NT2/D1 (cell line): Measurements from ENCODE around the gene ZBTB42.

Source experiments
- DNase-seq: peaks from one replicate; pipeline ENCODE4 v3.0.0-alpha.2; 2011; ENCODE audit warnings: low read depth, low spot score
- H3K27me3 ChIP-seq: 2 replicates; pipeline ENCODE4 v1.6.0; 2011; ENCODE audit warnings: mild to moderate bottlenecking; ENCODE audit not compliant: insufficient read length, insufficient read depth
- H3K36me3 ChIP-seq: 2 replicates; pipeline ENCODE4 v1.6.1; 2011; ENCODE audit warnings: mild to moderate bottlenecking, low read length, mixed read lengths; ENCODE audit not compliant: insufficient read depth, insufficient read length
- H3K4me1 ChIP-seq: 2 replicates; pipeline ENCODE4 v1.5.1; 2011; ENCODE audit not compliant: insufficient read depth, insufficient read length
- H3K4me3 ChIP-seq: 2 replicates; pipeline ENCODE4 v1.5.1; 2011; ENCODE audit warnings: low read depth; ENCODE audit not compliant: insufficient read length
- H3K9ac ChIP-seq: 2 replicates; pipeline ENCODE4 v1.6.0; 2011; ENCODE audit warnings: low read depth; ENCODE audit not compliant: insufficient read length
- H3K9me3 ChIP-seq: 2 replicates; pipeline ENCODE4 v1.5.1; 2011; ENCODE audit warnings: mild to moderate bottlenecking, low read length; ENCODE audit not compliant: insufficient read depth
- SUZ12 ChIP-seq: IDR thresholded peaks from 2 replicates; pipeline ENCODE4 v1.6.1; 2011; ENCODE audit not compliant: insufficient read length, insufficient read depth; ENCODE audit errors: extremely low read depth
- YY1 ChIP-seq: IDR thresholded peaks from 2 replicates; pipeline ENCODE4 v1.6.1; 2011; ENCODE audit not compliant: insufficient read length, insufficient read depth
- ZNF274 ChIP-seq: IDR thresholded peaks from 2 replicates; pipeline ENCODE4 v1.6.1; 2011; ENCODE audit warnings: mild to moderate bottlenecking, low read depth, low read length

ZBTB42 gene

GRCh38 chr14:104775073-104775489 is 25.8 kb upstream of the ZBTB42 start:
- Histone ChIP-seq H3K36me3 (peaks cover 86% of the 10 kb centered on the region), H3K4me3 (no peak overlapping the region), H3K27me3 (no peaks in the 10 kb centered on the region), H3K9me3 (peaks cover 19% of the 10 kb centered on the region; the same call in 1 of the 2 replicates), H3K9ac (no peak overlapping the region), H3K4me1 (peaks cover 7% of the 10 kb centered on the region)
- DNase-seq: no peak
- TF ChIP-seq ZNF274 (no peak), YY1 (no peak), SUZ12 (no peak)

- H3K36me3 ChIP-seq: peaks cover 80% of the 10 kb centered on the region
- no peak overlapping the region for H3K4me3 ChIP-seq
- no peak overlapping the region for H3K9ac ChIP-seq
- TF ChIP-seq SUZ12: no peak
- no peak for TF ChIP-seq ZNF274
- H3K27me3 ChIP-seq: no peaks in the 10 kb centered on the region
- H3K4me1 ChIP-seq: peaks cover 4% of the 10 kb centered on the region
- no peak for DNase-seq
- H3K9me3 ChIP-seq: peaks cover 9% of the 10 kb centered on the region; the same call in 1 of the 2 replicates
Observed at GRCh38 chr14:104776481-104776880, 24.4 kb upstream of the ZBTB42 start.

- Histone ChIP-seq H3K36me3 (peaks cover 77% of the 10 kb centered on the region), H3K9me3 (peaks cover 2% of the 10 kb centered on the region; the same call in 1 of the 2 replicates), H3K9ac (no peak overlapping the region), H3K4me3 (no peak overlapping the region), H3K4me1 (peaks cover 4% of the 10 kb centered on the region), H3K27me3 (no peaks in the 10 kb centered on the region)
- no peak for TF ChIP-seq ZNF274
- no peak for TF ChIP-seq SUZ12
- no peak for TF ChIP-seq YY1
- no peak for DNase-seq
Observed at GRCh38 chr14:104776961-104777807, 23.7 kb upstream of the ZBTB42 start.

GRCh38 chr14:104777808-104778249 is 23.1 kb upstream of the ZBTB42 start:
- Histone ChIP-seq H3K4me3 (no peak overlapping the region), H3K4me1 (peaks cover 4% of the 10 kb centered on the region), H3K9ac (no peak overlapping the region), H3K27me3 (no peaks in the 10 kb centered on the region), H3K36me3 (peaks cover 72% of the 10 kb centered on the region), H3K9me3 (no peaks in the 10 kb centered on the region)
- TF ChIP-seq ZNF274 (no peak), SUZ12 (no peak), YY1 (no peak)
- DNase-seq: no peak

- Histone ChIP-seq H3K36me3 (peaks cover 66% of the 10 kb centered on the region), H3K9me3 (no peaks in the 10 kb centered on the region), H3K4me3 (no peak overlapping the region), H3K27me3 (no peaks in the 10 kb centered on the region), H3K9ac (no peak overlapping the region), H3K4me1 (peaks cover 4% of the 10 kb centered on the region)
- no peak for DNase-seq
- TF ChIP-seq ZNF274 (no peak), YY1 (no peak), SUZ12 (no peak)
Observed at GRCh38 chr14:104778694-104779331, 22.1 kb upstream of the ZBTB42 start.

- TF ChIP-seq ZNF274 (no peak), YY1 (no peak), SUZ12 (no peak)
Observed at GRCh38 chr14:104779776-104780512, 21.0 kb upstream of the ZBTB42 start.

GRCh38 chr14:104780513-104781030 is 20.3 kb upstream of the ZBTB42 start:
- TF ChIP-seq ZNF274 (no peak), SUZ12 (no peak), YY1 (no peak)
- Histone ChIP-seq H3K4me1 (peaks cover 4% of the 10 kb centered on the region), H3K4me3 (no peak overlapping the region), H3K9ac (no peak overlapping the region), H3K27me3 (no peaks in the 10 kb centered on the region), H3K36me3 (peaks cover 59% of the 10 kb centered on the region), H3K9me3 (no peaks in the 10 kb centered on the region)
- DNase-seq: no peak

More at GRCh38 chr14:104779776-104780512, 21.0 kb upstream of the ZBTB42 start:
- Histone ChIP-seq H3K4me3 (no peak overlapping the region), H3K36me3 (peaks cover 62% of the 10 kb centered on the region), H3K27me3 (no peaks in the 10 kb centered on the region), H3K9me3 (no peaks in the 10 kb centered on the region), H3K9ac (no peak overlapping the region), H3K4me1 (peaks cover 4% of the 10 kb centered on the region)
- no peak for DNase-seq
